Hepatocyte (in vitro differentiated cells): ENCODE data around the gene TESK2. TPM values are rescaled to one million over a fixed set of nuclear protein-coding genes. Genes with fewer than 3 reads are reported as not detected.
"Not testable (repeated sequence)": the region's sequence is repeated elsewhere in the genome, so short reads cannot be mapped to it uniquely, and the experiment has no call there.

ENCODE experiments used
- DNase-seq: peaks from one replicate; pipeline ENCODE4 v3.0.0-alpha.2; 2016; ENCODE audit warnings: low spot score
- H2AFZ ChIP-seq: fragments of 200-600 bp; sonication (generic); 2 replicates; pipeline ENCODE4 v1.6.0; 2016; ENCODE audit warnings: antibody characterized with exemption, mild to moderate bottlenecking
- H3K27ac ChIP-seq: fragments of 200-600 bp; sonication (generic); 2 replicates; pipeline ENCODE4 v1.5.1; 2016; ENCODE audit warnings: mild to moderate bottlenecking
- H3K27me3 ChIP-seq: fragments of 200-600 bp; sonication (generic); 2 replicates; pipeline ENCODE4 v1.6.1; 2016
- H3K36me3 ChIP-seq: fragments of 200-600 bp; sonication (generic); replicated peaks from 2 replicates; pipeline ENCODE4 v1.5.1; 2016; ENCODE audit warnings: low read depth; ENCODE audit not compliant: insufficient read depth
- H3K4me1 ChIP-seq: fragments of 200-600 bp; sonication (generic); 2 replicates; pipeline ENCODE4 v1.5.1; 2016; ENCODE audit warnings: mild to moderate bottlenecking, moderate library complexity; ENCODE audit not compliant: insufficient read depth
- H3K4me2 ChIP-seq: fragments of 200-600 bp; sonication (generic); 2 replicates; pipeline ENCODE4 v1.6.0; 2016
- H3K4me3 ChIP-seq: fragments of 200-600 bp; sonication (generic); 2 replicates; pipeline ENCODE4 v1.5.1; 2016; ENCODE audit warnings: mild to moderate bottlenecking
- H3K79me2 ChIP-seq: fragments of 200-600 bp; sonication (generic); 2 replicates; pipeline ENCODE4 v1.6.0; 2017; ENCODE audit warnings: mild to moderate bottlenecking
- H3K9me2 ChIP-seq: fragments of 200-600 bp; sonication (generic); replicated peaks from 2 replicates; pipeline ENCODE4 v1.6.0; 2017; ENCODE audit warnings: mild to moderate bottlenecking; ENCODE audit not compliant: insufficient read depth
- H3K9me3 ChIP-seq: fragments of 200-600 bp; sonication (generic); 2 replicates; pipeline ENCODE4 v1.5.1; 2016; ENCODE audit warnings: low read depth, mild to moderate bottlenecking
- H4K20me1 ChIP-seq: fragments of 200-600 bp; sonication (generic); 2 replicates; pipeline ENCODE4 v1.6.0; 2016; ENCODE audit warnings: mild to moderate bottlenecking; ENCODE audit not compliant: insufficient read depth, poor library complexity, severe bottlenecking
- CTCF ChIP-seq: fragments of 200-600 bp; sonication (generic); IDR thresholded peaks from 2 replicates; pipeline ENCODE4 v1.5.1; 2016; ENCODE audit warnings: antibody characterized with exemption, mild to moderate bottlenecking; ENCODE audit not compliant: poor library complexity
- EZH2 ChIP-seq: fragments of 200-600 bp; sonication (generic); IDR thresholded peaks from 2 replicates; pipeline ENCODE4 v1.6.1; 2016; ENCODE audit warnings: antibody characterized with exemption, mild to moderate bottlenecking, borderline replicate concordance
- EZH2phosphoT487 ChIP-seq: fragments of 200-600 bp; sonication (generic); IDR thresholded peaks from one replicate; pipeline ENCODE4 v1.6.1; 2018; ENCODE audit warnings: antibody characterized with exemption, mild to moderate bottlenecking, low read depth, moderate library complexity; ENCODE audit not compliant: unreplicated experiment, severe bottlenecking
- WGBS: methylation state at CpG from one replicate; pipeline ENCODE4 v1.1.6; 2016; ENCODE audit warnings: low lambda C conversion rate; ENCODE audit errors: missing lambda C conversion rate; 5-methylcytosine and 5-hydroxymethylcytosine counted together
- polyA plus RNA-seq: library from polyadenylated mRNA; unstranded; fragments of >200 nt; fragmentation: Nextera tagmentation; extraction: Ambion mirVana; gene quantifications from 2 replicates; pipeline ENCODE4 v1.2.1, GENCODE V29; 2016
- total RNA-seq: library from RNA; depleted of rRNA; stranded (reverse); fragments of >200 nt; gene quantifications from 2 replicates; pipeline ENCODE4 v1.2.3, GENCODE V29; 2014

Gene TESK2
- total and polyA plus RNA-seq, 2 experiments from 2014 or later = 6.2 to 8.6 TPM

GRCh38 chr1:45516465-45516864 is 25.5 kb upstream of the TESK2 start:
- no peaks in the 10 kb centered on the region for H3K27me3 ChIP-seq
- H3K27ac ChIP-seq = no peak overlapping the region
- no peak for TF ChIP-seq CTCF
- no peak for TF ChIP-seq EZH2phosphoT487
- no peak for TF ChIP-seq EZH2
- DNase-seq = no peak
- no peaks in the 10 kb centered on the region for H3K9me3 ChIP-seq
- H4K20me1 ChIP-seq = peaks cover 21% of the 10 kb centered on the region
- 80% methylated on average over 4 of the region's 4 CpGs for WGBS
- peaks cover 42% of the 10 kb centered on the region for H3K79me2 ChIP-seq
- no peaks in the 10 kb centered on the region for H3K36me3 ChIP-seq
- no peaks in the 10 kb centered on the region for H3K9me2 ChIP-seq
- peaks cover 29% of the 10 kb centered on the region for H3K4me1 ChIP-seq
- no peak overlapping the region for H3K4me3 ChIP-seq
- H2AFZ ChIP-seq = no peak overlapping the region
- H3K4me2 ChIP-seq = no peak overlapping the region

GRCh38 chr1:45516036-45516435 is 25.1 kb upstream of the TESK2 start:
- Histone ChIP-seq H3K9me2 (no peaks in the 10 kb centered on the region), H3K79me2 (peaks cover 38% of the 10 kb centered on the region), H3K36me3 (no peaks in the 10 kb centered on the region), H2AFZ (no peak overlapping the region), H3K4me1 (peaks cover 29% of the 10 kb centered on the region), H3K9me3 (no peaks in the 10 kb centered on the region), H3K27me3 (no peaks in the 10 kb centered on the region), H3K4me3 (no peak overlapping the region), H3K27ac (no peak overlapping the region), H4K20me1 (peaks cover 21% of the 10 kb centered on the region), H3K4me2 (no peak overlapping the region)
- TF ChIP-seq CTCF (no peak), EZH2 (no peak), EZH2phosphoT487 (no peak)
- 49% methylated on average over 3 of the region's 3 CpGs for WGBS
- no peak for DNase-seq

GRCh38 chr1:45513532-45514260 is 22.7 kb upstream of the TESK2 start:
- H3K4me3 ChIP-seq, H3K27me3 ChIP-seq, H3K9me3 ChIP-seq, H3K9me2 ChIP-seq, DNase-seq, H2AFZ ChIP-seq, H3K36me3 ChIP-seq, H4K20me1 ChIP-seq, H3K4me2 ChIP-seq: not testable (repeated sequence)
- WGBS = 50% methylated on average over 9 of the region's 9 CpGs
- peaks cover 22% of the 10 kb centered on the region for H3K4me1 ChIP-seq
- H3K79me2 ChIP-seq = peaks cover 17% of the 10 kb centered on the region
- H3K27ac ChIP-seq = peak overlapping the region; percentile 67

GRCh38 chr1:45512641-45513054 is 21.7 kb upstream of the TESK2 start:
- TF ChIP-seq EZH2phosphoT487 (no peak), CTCF (peak; percentile 69)
- peaks cover 10% of the 10 kb centered on the region for H3K79me2 ChIP-seq
- H3K4me1 ChIP-seq = peaks cover 22% of the 10 kb centered on the region
- peak; percentile 83 for DNase-seq
- H3K4me2 ChIP-seq = no peak overlapping the region
- WGBS = 82% methylated on average over 1 of the region's 1 CpG
- H3K36me3 ChIP-seq = no peaks in the 10 kb centered on the region
- no peak overlapping the region for H2AFZ ChIP-seq
- H3K9me2 ChIP-seq = no peaks in the 10 kb centered on the region
- no peaks in the 10 kb centered on the region for H3K9me3 ChIP-seq
- no peak overlapping the region for H3K4me3 ChIP-seq
- no peak overlapping the region for H3K27ac ChIP-seq
- no peaks in the 10 kb centered on the region for H4K20me1 ChIP-seq
- H3K27me3 ChIP-seq = no peaks in the 10 kb centered on the region
